SHP77 treated with DMSO at 0.1 percent for 48 hours (cell line): ENCODE measurements around the gene GAK.
"Not testable (repeated sequence)": the region's sequence is repeated elsewhere in the genome, so short reads cannot be mapped to it uniquely, and the experiment has no call there.

Experiments used
- DNase-seq: peaks from one replicate; lab custom pipeline; 2025; lab: John Stamatoyannopoulos, UW

GAK gene

DNA sequence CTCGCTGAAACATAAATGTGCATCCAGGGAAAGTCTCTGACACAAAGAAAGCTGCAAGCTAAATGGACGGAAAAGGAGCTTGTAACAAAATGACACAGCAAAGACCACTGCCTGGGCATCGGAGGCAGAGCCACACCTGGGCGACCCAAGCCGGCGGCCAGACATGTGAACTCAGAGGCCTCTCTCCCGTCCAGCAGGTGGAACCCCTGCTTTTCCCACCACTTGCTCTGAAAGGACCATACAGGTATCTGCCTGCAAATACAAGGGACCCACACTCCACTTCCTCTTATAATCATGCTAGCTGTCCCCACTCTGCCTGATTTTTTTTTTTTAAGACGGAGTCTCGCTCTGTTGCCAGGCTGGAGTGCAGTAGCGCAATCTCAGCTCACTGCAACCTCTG lies 118.2 kb downstream of the GAK start:
- no peak for DNase-seq

DNA sequence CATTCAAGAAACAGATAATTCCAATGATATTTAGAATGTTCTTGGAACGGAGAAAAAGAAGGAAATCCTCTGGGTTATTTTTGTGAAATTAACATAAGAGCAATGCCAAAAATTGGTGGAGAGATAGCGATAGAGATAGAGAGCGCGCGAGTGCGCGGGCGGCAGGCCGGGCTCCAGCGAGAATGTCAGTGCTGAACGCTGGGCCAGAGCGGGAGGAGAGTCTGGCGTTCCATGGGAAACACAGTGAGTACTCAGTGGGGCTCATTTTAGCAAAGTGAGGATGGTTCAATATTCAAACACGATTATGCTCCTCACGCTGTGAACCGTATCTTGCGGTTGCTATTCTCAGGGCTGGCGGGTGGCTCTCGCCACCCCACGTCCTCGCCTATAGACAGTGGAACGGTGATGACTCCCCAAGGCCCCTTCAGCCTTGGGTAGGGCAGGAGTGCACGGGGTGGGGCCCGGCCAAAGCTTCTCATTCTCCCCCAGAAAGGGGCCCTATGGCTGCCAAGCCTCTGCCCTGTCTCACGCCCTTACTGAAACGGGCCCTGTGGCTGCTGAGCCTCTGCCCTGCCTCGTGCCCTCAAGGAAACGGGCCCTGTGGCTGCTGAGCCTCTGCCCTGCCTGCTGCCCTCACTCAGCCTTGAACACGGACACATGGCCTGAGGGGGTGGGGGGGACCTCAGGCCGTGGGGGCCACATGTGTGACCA lies 123.1 kb downstream of the GAK start:
- no peak for DNase-seq

DNA sequence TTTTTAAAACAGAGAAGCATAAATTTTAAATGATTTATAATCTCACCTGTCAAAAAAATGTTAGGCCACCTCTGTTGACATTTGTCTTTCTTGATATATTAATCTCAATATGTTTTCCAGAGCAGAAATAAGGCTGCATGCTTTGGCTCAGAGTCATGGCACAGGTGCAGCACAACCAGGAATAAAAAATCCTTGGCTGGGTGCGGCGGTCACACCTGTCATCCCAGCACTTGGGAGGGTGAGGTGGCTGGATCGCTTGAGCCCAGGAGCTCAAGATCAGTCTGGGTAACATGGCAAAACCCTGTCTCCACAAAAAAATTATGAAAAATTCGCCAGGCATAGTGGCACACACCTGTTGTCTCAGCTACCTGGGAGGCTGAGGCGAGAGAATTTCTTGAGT lies 124.3 kb downstream of the GAK start:
- DNase-seq = no peak

DNA sequence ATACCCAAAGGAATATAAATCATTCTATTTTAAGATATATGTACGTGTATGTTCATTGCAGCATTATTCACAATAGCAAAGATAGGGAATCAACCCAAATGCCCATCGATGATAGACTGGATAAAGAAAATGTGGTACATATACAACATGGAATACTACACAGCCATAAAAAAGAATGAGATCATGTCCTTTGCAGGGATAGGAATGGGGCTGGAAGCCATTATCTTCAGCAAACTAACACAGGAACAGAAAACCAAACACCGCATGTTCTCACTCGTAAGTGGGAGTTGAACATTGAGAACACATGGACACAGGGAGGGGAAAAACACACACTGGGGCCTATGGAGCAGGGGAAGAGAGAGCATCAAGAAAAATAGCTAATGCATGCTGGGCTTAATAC lies 125.1 kb downstream of the GAK start:
- DNase-seq = not testable (repeated sequence)

DNA sequence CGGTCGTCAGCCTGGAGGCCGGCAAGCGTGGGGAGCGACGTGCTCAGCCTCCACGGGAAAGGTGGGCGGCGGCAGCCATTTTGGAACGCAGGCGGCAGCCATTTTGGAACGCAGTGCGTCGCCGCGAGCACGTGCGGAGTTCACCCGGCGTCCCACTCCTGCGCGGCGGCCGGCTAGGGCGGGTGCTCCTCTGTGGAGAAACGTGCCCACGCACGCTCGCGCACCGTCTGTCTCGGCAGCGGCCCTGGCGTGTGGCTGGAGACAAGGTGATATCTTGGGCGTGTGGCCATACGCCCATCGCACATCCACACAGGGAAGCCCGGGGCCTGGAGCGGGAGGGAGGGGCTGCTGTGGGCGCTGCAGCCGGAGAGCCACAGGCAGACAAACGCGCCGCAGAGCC lies 127.3 kb downstream of the GAK start:
- DNase-seq = no peak

DNA sequence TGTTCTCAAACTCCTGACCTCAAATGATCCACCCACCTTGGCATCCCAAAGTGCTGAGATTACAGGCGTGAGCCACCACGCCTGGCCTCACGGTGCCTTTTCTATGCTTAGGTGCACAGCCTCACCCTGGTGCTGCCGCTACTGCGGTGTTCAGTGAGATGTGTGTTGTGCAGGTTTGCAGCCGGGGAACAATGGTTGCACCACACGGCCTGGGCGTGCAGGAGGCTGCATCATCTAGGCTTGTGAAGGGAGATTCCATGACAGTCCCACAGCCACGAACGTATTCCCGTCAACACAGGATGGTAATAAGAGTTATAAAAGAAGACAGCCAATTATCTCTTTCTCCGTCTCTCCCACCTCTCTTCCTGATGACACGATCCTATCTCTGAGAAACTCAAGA lies 128.2 kb downstream of the GAK start:
- DNase-seq = no peak

DNA sequence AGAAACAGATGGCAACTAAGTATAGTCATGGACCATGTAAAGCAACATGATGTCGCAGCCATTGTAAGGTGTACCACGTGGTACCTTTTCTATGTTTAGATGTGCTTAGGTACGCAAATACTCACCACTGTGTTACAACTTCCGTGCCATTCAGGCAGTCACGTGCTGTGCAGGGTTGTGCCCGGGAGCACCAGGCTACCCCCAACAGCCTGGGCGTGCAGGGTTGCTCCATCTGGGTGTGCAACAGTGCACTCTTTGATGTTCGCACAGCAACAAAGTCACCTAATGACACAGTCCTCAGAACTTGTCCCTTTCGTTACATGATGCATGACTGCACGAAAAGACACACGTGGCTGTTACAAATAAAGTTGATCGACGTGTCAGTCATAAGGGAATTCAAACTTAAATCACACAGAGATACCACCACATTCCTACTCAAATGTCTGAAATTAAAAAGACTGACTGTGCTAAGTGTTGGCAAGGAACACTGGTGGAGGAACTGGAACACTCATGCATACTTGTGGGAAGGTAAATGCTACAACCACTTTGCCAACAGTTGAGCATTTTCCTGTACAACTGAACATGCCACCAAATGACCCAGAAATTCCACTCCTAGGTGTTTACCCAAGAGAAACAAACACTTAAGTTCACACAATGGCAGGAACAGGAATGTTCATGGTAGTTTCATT lies 130.5 kb downstream of the GAK start:
- no peak for DNase-seq
